Ascending aorta (tissue), 2 donors: ENCODE measurements around the gene FARP1. TPM values are rescaled to one million over a fixed set of nuclear protein-coding genes. Genes with fewer than 3 reads are reported as not detected.

Source experiments
- DNase-seq, 2 donors: peaks; one replicate each; pipeline ENCODE4 v3.0.0-alpha.2; 2019; ENCODE audit warnings: low spot score in 2 of 2
- H3K27ac ChIP-seq, 2 donors: fragments of 200-600 bp; sonication (generic); one replicate each; pipeline ENCODE4 v1.5.1; 2016 to 2017; ENCODE audit warnings: mild to moderate bottlenecking in 1 of 2
- H3K27me3 ChIP-seq: fragments of 200-600 bp; sonication (generic); one replicate; pipeline ENCODE4 v1.5.1; 2017
- H3K36me3 ChIP-seq, 2 donors: fragments of 200-600 bp; sonication (generic); one replicate each; pipeline ENCODE4 v1.5.1; 2016
- H3K4me1 ChIP-seq, 2 donors: fragments of 200-600 bp; sonication (generic); one replicate each; pipeline ENCODE4 v1.5.1; 2016 to 2017; ENCODE audit warnings: mild to moderate bottlenecking in 1 of 2
- H3K4me3 ChIP-seq, 2 donors: fragments of 200-600 bp; sonication (generic); one replicate each; pipeline ENCODE4 v1.5.1; 2016 to 2017; ENCODE audit warnings: mild to moderate bottlenecking in 1 of 2
- H3K9me3 ChIP-seq, 2 donors: fragments of 200-600 bp; sonication (generic); one replicate each; pipeline ENCODE4 v1.5.1; 2016
- intact Hi-C: fragments of 100-400 bp; cut with DNase I; formaldehyde crosslinking; loops from one replicate; pipeline ENCODE4 v1.15.1; 2023
- total RNA-seq: library from RNA; depleted of rRNA; stranded (reverse); fragments of >200 nt; gene quantifications from one replicate; pipeline ENCODE4 v1.1.0, GENCODE V29; 2016
- TF ChIP-seq, protein P1 (sequence below), 3 experiments: fragments of 200-600 bp in 2 of 3; fragments of 450-650 bp in 1 of 3; sonication (generic) in 2 of 3; IDR thresholded peaks; one replicate each; pipeline ENCODE4 v1.5.1; 2016 to 2019; ENCODE audit warnings: antibody characterized with exemption in 3 of 3, mild to moderate bottlenecking in 1 of 3, moderate library complexity in 1 of 3

The FARP1 gene
- total RNA-seq, 1 donor from 2014 or later = 80.8 TPM

DNA sequence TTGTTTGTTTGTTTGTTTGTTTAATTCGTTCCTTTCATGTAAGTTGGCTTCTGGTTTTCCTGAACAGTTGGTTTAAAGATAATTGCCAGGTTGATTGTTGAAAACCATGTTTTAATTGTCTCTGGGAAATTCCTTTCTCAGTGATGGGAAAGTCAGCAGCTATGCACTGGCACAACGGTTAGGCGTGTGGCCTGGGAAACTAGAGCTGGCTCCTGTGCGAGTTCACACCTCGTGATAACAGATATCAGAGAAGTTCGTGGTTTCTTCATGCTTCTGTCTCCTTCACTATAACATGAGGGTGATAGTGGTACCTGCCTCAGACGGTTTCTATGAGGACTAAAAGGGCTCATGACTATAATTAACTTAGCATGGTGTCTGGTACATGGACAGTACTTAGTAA lies 280.5 kb downstream of the FARP1 start:
- no peaks in the 10 kb centered on the region for H3K27me3 ChIP-seq
- no peaks in the 10 kb centered on the region for H3K4me1 ChIP-seq
- intact Hi-C loops = no loop called here
- no peak overlapping the region for H3K27ac ChIP-seq
- no peaks in the 10 kb centered on the region for H3K36me3 ChIP-seq
- no peak overlapping the region for H3K4me3 ChIP-seq
- TF ChIP-seq, protein P1, sequence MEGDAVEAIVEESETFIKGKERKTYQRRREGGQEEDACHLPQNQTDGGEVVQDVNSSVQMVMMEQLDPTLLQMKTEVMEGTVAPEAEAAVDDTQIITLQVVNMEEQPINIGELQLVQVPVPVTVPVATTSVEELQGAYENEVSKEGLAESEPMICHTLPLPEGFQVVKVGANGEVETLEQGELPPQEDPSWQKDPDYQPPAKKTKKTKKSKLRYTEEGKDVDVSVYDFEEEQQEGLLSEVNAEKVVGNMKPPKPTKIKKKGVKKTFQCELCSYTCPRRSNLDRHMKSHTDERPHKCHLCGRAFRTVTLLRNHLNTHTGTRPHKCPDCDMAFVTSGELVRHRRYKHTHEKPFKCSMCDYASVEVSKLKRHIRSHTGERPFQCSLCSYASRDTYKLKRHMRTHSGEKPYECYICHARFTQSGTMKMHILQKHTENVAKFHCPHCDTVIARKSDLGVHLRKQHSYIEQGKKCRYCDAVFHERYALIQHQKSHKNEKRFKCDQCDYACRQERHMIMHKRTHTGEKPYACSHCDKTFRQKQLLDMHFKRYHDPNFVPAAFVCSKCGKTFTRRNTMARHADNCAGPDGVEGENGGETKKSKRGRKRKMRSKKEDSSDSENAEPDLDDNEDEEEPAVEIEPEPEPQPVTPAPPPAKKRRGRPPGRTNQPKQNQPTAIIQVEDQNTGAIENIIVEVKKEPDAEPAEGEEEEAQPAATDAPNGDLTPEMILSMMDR (IDR thresholded peaks at IDR 0.05) = no peak
- H3K9me3 ChIP-seq = no peaks in the 10 kb centered on the region
- no peak for DNase-seq

DNA sequence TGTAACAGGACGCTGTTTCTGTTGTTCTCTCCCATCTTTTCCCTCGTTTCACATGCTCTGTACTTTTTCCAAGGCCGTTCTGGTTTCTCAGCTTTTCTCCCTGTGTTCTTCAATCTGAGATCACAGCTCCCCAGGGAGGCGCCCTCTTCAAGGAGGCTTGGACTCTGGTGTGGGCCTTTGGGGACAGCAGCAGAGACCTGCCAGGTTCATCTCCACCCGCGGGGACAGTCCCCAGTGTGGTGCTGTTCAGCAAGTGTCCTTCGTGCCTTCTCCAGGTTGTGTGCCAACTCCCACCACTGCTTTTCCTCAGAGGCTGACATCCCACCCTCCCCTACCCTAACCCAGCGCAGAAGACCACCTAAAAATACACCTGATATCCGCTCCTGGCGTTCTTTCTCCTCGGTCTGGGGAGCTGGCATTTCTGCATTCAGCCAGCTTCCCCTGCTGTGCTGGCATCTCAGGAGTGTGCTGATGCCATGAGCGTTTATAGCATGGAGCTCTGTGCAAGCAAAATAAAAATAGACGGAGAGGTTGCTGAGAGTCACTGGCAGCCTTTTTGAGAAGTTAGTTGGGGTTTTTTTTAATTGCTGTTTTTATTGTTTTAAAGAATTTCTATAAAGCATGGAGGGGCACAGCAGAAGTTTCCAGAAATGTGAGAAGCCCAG lies 284.6 kb downstream of the FARP1 start:
- H3K4me3 ChIP-seq = no peak overlapping the region
- no peak for DNase-seq
- no peaks in the 10 kb centered on the region for H3K4me1 ChIP-seq
- H3K9me3 ChIP-seq = no peaks in the 10 kb centered on the region
- TF ChIP-seq, protein P1 (IDR thresholded peaks at IDR 0.05) = no peak
- intact Hi-C loops = no loop called here
- no peak overlapping the region for H3K27ac ChIP-seq
- H3K36me3 ChIP-seq = no peaks in the 10 kb centered on the region
- no peaks in the 10 kb centered on the region for H3K27me3 ChIP-seq

DNA sequence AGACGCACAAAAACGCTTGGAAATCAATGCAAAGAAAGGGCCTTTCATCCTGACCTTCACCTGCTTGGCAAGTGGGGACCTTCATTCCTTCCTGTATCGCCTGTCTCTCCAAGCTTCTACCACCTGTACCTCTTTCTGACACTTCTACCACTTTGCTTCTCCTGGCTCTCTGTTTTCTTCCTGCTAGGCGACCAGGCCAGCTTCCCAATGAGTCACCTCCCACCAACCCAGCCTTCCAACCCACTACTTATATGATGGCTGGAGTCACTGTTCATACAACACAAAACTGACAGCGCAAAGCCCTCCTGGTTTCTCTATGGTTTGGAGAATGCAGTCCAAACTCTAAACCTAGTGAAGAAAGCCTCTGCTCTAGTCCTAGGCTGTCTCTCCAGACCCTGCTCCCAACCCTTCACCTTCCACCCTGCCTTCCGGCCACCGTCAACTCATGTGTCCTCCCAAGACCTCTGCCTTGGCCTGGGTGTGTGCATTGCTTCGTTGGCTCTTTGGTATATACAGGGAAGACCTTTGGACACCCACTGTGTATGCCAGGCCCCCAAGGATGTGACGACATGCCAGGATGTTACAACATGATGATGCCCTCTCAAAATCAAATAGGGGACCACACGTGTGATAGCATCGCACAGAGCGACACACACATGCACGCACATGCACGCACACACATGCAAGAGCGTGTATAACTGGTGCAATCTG lies 285.5 kb downstream of the FARP1 start:
- Histone ChIP-seq H3K4me3 (no peak overlapping the region), H3K36me3 (no peaks in the 10 kb centered on the region), H3K4me1 (no peaks in the 10 kb centered on the region), H3K27me3 (no peaks in the 10 kb centered on the region), H3K9me3 (no peaks in the 10 kb centered on the region), H3K27ac (no peak overlapping the region)
- intact Hi-C loops = no loop called here
- TF ChIP-seq, protein P1 (IDR thresholded peaks at IDR 0.05) = no peak
- no peak for DNase-seq

DNA sequence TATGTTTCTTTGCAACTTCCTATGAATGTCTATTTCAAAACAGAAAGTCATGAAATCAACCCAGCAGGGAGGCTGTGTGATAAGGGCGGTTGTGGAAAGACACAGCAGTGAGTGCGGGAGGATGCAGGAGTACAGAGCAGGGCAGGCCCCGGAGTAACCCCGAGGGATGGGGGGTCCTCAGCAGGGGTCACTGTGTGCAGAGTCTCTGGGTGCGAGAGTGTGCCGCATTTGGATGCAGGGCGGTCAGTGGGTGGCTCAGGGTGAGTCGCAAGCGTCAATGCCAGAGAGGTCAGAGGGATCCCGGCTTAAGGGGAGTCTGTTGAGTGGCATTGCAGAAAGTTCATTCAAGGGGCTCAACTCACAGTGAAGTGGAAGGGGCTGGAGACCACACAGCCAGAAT lies 286.2 kb downstream of the FARP1 start:
- TF ChIP-seq, protein P1 (IDR thresholded peaks at IDR 0.05) = no peak
- Histone ChIP-seq H3K9me3 (no peaks in the 10 kb centered on the region), H3K4me1 (no peaks in the 10 kb centered on the region), H3K27ac (no peak overlapping the region), H3K36me3 (no peaks in the 10 kb centered on the region), H3K4me3 (no peak overlapping the region), H3K27me3 (no peaks in the 10 kb centered on the region)
- DNase-seq = no peak
- intact Hi-C loops = no loop called here

DNA sequence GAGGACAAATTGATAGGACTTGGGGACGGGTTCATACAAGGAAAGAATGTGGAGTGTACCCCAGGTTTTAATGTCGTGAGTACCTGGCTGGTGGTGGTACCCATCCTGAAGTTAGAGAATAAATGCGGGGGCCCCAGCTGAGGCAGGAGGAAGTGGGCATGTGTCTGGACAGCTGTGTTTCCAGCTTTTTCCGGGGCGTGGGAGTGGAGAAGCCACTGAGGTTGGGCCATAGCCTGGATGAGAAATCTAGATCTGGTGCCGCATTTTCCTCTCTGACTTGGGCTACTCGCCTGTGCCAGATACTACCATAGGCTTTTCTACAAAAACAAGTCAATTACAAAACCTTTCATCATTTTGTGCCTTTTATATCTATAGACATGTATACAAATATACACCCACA lies 286.6 kb downstream of the FARP1 start:
- Histone ChIP-seq H3K36me3 (no peaks in the 10 kb centered on the region), H3K4me1 (no peaks in the 10 kb centered on the region), H3K9me3 (no peaks in the 10 kb centered on the region), H3K4me3 (no peak overlapping the region), H3K27ac (no peak overlapping the region), H3K27me3 (no peaks in the 10 kb centered on the region)
- intact Hi-C loops = no loop called here
- TF ChIP-seq, protein P1 (IDR thresholded peaks at IDR 0.05) = no peak
- DNase-seq = no peak
